Neural cell (in vitro differentiated cells): ENCODE measurements around the gene KDM4C. TPM values are rescaled to one million over a fixed set of nuclear protein-coding genes. Genes with fewer than 3 reads are reported as not detected.

Experiments used
- H2AFZ ChIP-seq: fragments of 200-600, 300-800 bp; sonication (generic), shearing (Covaris generic); 2 replicates; pipeline ENCODE4 v1.6.0; 2014; ENCODE audit warnings: low read depth, mild to moderate bottlenecking, antibody characterized with exemption, low read length, moderate library complexity
- H3F3A ChIP-seq: fragments of 200-600 bp; shearing (Covaris generic); 2 replicates; pipeline ENCODE4 v1.6.1; 2016; ENCODE audit warnings: mild to moderate bottlenecking, moderate library complexity, mixed read lengths, antibody characterized with exemption, low read length; ENCODE audit not compliant: insufficient read depth, poor library complexity, severe bottlenecking
- H3K27ac ChIP-seq: fragments of 200-600, 300-800 bp; sonication (generic), shearing (Covaris generic); 2 replicates; pipeline ENCODE4 v1.5.1; 2014; ENCODE audit warnings: mild to moderate bottlenecking, low read length, moderate library complexity
- H3K27me3 ChIP-seq: fragments of 300-800, 200-600 bp; sonication (generic), shearing (Covaris generic); 2 replicates; pipeline ENCODE4 v1.6.0; 2014; ENCODE audit warnings: mild to moderate bottlenecking, low read depth, low read length, moderate library complexity; ENCODE audit not compliant: insufficient read depth
- H3K36me3 ChIP-seq: fragments of 300-800, 200-600 bp; sonication (generic), shearing (Covaris generic); 2 replicates; pipeline ENCODE4 v1.5.1; 2014; ENCODE audit warnings: mild to moderate bottlenecking, antibody characterized with exemption, low read length, moderate library complexity; ENCODE audit not compliant: insufficient read depth
- H3K4me2 ChIP-seq: fragments of 300-800, 200-600 bp; sonication (generic), shearing (Covaris generic); 2 replicates; pipeline ENCODE4 v1.6.0; 2014; ENCODE audit warnings: mild to moderate bottlenecking, low read length
- H3K4me3 ChIP-seq: fragments of 300-800, 200-600 bp; sonication (generic), shearing (Covaris generic); 2 replicates; pipeline ENCODE4 v1.5.1; 2014; ENCODE audit warnings: mild to moderate bottlenecking, low read length, moderate library complexity
- H3K79me2 ChIP-seq: fragments of 200-600 bp; shearing (Covaris generic); replicated peaks from 2 replicates; pipeline ENCODE4 v1.6.0; 2014; ENCODE audit warnings: mild to moderate bottlenecking, low read length, moderate library complexity; ENCODE audit not compliant: insufficient read depth
- H3K9ac ChIP-seq: fragments of 300-800, 200-600 bp; sonication (generic), shearing (Covaris generic); 2 replicates; pipeline ENCODE4 v1.6.1; 2016; ENCODE audit warnings: mild to moderate bottlenecking, low read length, mixed read lengths
- H3K9me2 ChIP-seq: fragments of 200-600 bp; shearing (Covaris generic); 2 replicates; pipeline ENCODE4 v1.6.1; 2016; ENCODE audit warnings: mild to moderate bottlenecking, low read length, mixed read lengths; ENCODE audit not compliant: insufficient read depth
- H3K9me3 ChIP-seq: fragments of 200-600, 300-800 bp; sonication (generic), shearing (Covaris generic); 2 replicates; pipeline ENCODE4 v1.6.1; 2016; ENCODE audit warnings: mild to moderate bottlenecking, mixed run types, low read length, moderate library complexity, mixed read lengths
- H4K20me1 ChIP-seq: fragments of 200-600 bp; shearing (Covaris generic); 2 replicates; pipeline ENCODE4 v1.6.1; 2016; ENCODE audit warnings: mild to moderate bottlenecking, mixed run types; ENCODE audit not compliant: insufficient read depth
- EP300 ChIP-seq: fragments of 450-650 bp; conservative IDR thresholded peaks from 2 replicates; pipeline ENCODE4 v1.6.1; 2014; ENCODE audit warnings: antibody characterized with exemption, mild to moderate bottlenecking, moderate library complexity; ENCODE audit not compliant: poor library complexity, severe bottlenecking
- EZH2 ChIP-seq: fragments of 200-600, 300-800 bp; shearing (Covaris generic), sonication (generic); IDR thresholded peaks from 2 replicates; pipeline ENCODE4 v1.6.1; 2014; ENCODE audit warnings: antibody characterized with exemption, low read length, borderline replicate concordance, mild to moderate bottlenecking; ENCODE audit not compliant: insufficient read depth, poor library complexity, severe bottlenecking
- MXI1 ChIP-seq: fragments of 450-650 bp; conservative IDR thresholded peaks from 2 replicates; pipeline ENCODE4 v1.6.1; 2014; ENCODE audit warnings: antibody characterized with exemption, mild to moderate bottlenecking; ENCODE audit not compliant: poor library complexity, severe bottlenecking
- POLR2AphosphoS5 ChIP-seq: IDR thresholded peaks from 2 replicates; pipeline ENCODE4 v1.6.1; 2012
- RAD21 ChIP-seq: fragments of 450-650 bp; conservative IDR thresholded peaks from 2 replicates; pipeline ENCODE4 v1.6.1; 2014; ENCODE audit warnings: antibody characterized with exemption, mild to moderate bottlenecking, moderate library complexity
- REST ChIP-seq: IDR thresholded peaks from 2 replicates; pipeline ENCODE4 v1.6.1; 2012; ENCODE audit warnings: borderline replicate concordance
- SMC3 ChIP-seq: fragments of 450-650 bp; conservative IDR thresholded peaks from 2 replicates; pipeline ENCODE4 v1.6.1; 2014; ENCODE audit warnings: antibody characterized with exemption, mild to moderate bottlenecking, moderate library complexity; ENCODE audit not compliant: poor library complexity
- TAF1 ChIP-seq: IDR thresholded peaks from 2 replicates; pipeline ENCODE4 v1.6.1; 2012; ENCODE audit warnings: low read depth
- polyA plus RNA-seq: library from polyadenylated mRNA; depleted of rRNA; stranded (reverse); fragments of >200 nt; gene quantifications from 2 replicates; pipeline ENCODE4 v1.2.3, GENCODE V29; 2014
- TF ChIP-seq, protein P1 (sequence below): fragments of 450-650 bp; IDR thresholded peaks from 2 replicates; pipeline ENCODE4 v1.5.1; 2014; ENCODE audit warnings: antibody characterized with exemption, mild to moderate bottlenecking, moderate library complexity; ENCODE audit not compliant: poor library complexity, severe bottlenecking

Gene KDM4C
- polyA plus RNA-seq, 1 donor from 2014 or later = 21.1 TPM

DNA sequence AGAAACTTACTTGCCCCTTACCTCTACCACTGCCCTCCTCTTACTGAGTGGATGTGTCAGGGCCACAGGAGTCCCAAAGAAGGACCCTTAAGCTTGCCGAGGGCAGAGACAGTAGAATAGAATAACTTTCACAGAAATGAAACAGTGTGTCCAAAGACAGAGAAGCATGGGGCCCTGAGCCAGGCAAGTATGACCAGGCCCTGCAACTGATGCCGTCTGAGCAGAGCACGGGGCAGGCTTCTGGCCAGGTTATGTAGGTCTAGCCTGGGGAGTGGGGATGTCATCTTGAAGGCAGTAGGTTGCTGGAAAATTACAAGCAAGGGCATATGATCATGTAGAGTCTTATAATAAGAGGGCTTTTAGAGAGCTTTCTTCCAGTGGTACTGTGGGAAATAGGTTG lies 415.4 kb downstream of the KDM4C start:
- Histone ChIP-seq H3K79me2 (no peaks in the 10 kb centered on the region), H3K36me3 (no peaks in the 10 kb centered on the region), H3K27ac (no peak overlapping the region), H4K20me1 (no peaks in the 10 kb centered on the region), H2AFZ (no peak overlapping the region), H3K4me3 (no peak overlapping the region), H3K9me2 (no peaks in the 10 kb centered on the region), H3F3A (no peaks in the 10 kb centered on the region), H3K27me3 (no peaks in the 10 kb centered on the region), H3K4me2 (no peak overlapping the region), H3K9ac (no peak overlapping the region), H3K9me3 (no peaks in the 10 kb centered on the region)
- TF ChIP-seq EP300 (no peak), SMC3 (no peak), MXI1 (no peak), REST (no peak), POLR2AphosphoS5 (no peak), EZH2 (no peak), RAD21 (no peak), TAF1 (no peak)
- TF ChIP-seq, protein P1, sequence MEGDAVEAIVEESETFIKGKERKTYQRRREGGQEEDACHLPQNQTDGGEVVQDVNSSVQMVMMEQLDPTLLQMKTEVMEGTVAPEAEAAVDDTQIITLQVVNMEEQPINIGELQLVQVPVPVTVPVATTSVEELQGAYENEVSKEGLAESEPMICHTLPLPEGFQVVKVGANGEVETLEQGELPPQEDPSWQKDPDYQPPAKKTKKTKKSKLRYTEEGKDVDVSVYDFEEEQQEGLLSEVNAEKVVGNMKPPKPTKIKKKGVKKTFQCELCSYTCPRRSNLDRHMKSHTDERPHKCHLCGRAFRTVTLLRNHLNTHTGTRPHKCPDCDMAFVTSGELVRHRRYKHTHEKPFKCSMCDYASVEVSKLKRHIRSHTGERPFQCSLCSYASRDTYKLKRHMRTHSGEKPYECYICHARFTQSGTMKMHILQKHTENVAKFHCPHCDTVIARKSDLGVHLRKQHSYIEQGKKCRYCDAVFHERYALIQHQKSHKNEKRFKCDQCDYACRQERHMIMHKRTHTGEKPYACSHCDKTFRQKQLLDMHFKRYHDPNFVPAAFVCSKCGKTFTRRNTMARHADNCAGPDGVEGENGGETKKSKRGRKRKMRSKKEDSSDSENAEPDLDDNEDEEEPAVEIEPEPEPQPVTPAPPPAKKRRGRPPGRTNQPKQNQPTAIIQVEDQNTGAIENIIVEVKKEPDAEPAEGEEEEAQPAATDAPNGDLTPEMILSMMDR = no peak

DNA sequence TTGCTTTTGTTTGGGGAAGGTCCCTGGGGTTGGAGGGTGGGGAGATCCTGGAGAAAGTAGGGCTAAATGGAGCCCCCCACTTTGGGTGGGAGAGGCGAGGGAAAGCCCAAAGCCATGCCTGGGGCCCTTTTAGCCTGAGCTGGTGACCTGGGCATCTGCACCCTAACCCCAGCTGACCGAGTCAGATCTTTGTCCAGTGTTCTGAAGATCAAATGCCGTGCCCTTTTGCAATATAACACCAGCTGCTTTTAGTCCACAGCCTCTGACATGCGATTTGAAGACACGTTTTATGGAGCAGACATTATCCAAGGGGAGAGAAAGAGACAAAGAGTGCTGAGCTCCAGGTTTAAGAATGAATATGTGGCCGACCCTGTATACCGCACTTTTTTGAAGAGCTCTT lies 416.5 kb downstream of the KDM4C start:
- no peak overlapping the region for H3K4me2 ChIP-seq
- H3K9ac ChIP-seq = no peak overlapping the region
- H3F3A ChIP-seq = no peaks in the 10 kb centered on the region
- H3K27me3 ChIP-seq = no peaks in the 10 kb centered on the region
- H3K36me3 ChIP-seq = no peaks in the 10 kb centered on the region
- H3K9me3 ChIP-seq = no peaks in the 10 kb centered on the region
- H4K20me1 ChIP-seq = no peaks in the 10 kb centered on the region
- H2AFZ ChIP-seq = no peak overlapping the region
- no peak overlapping the region for H3K4me3 ChIP-seq
- H3K9me2 ChIP-seq = no peaks in the 10 kb centered on the region
- H3K79me2 ChIP-seq = no peaks in the 10 kb centered on the region
- TF ChIP-seq EP300 (no peak), SMC3 (no peak), POLR2AphosphoS5 (no peak), REST (no peak), EZH2 (no peak), TAF1 (no peak), RAD21 (no peak), MXI1 (no peak)
- TF ChIP-seq, protein P1 = no peak
- H3K27ac ChIP-seq = no peak overlapping the region
